Endothelial cell (in vitro differentiated cells): Measurements from ENCODE around the gene DGCR8. TPM values are rescaled to one million over a fixed set of nuclear protein-coding genes. Genes with fewer than 3 reads are reported as not detected.

Experiments
- DNase-seq: peaks from one replicate; pipeline ENCODE4 v3.0.0; 2021; ENCODE audit warnings: low spot score
- H3K27ac Mint-ChIP-seq: one replicate; pipeline ENCODE4 v1.8.0; 2021; ENCODE audit warnings: mixed read lengths, inconsistent platforms; ENCODE audit not compliant: unreplicated experiment
- H3K27me3 Mint-ChIP-seq: one replicate; pipeline ENCODE4 v1.8.0; 2021; ENCODE audit warnings: mild to moderate bottlenecking, moderate library complexity, mixed read lengths, inconsistent platforms; ENCODE audit not compliant: unreplicated experiment
- H3K36me3 Mint-ChIP-seq: one replicate; pipeline ENCODE4 v1.8.0; 2021; ENCODE audit warnings: mild to moderate bottlenecking, low read depth, mixed read lengths, inconsistent platforms; ENCODE audit not compliant: unreplicated experiment
- H3K4me1 Mint-ChIP-seq: one replicate; pipeline ENCODE4 v1.8.0; 2021; ENCODE audit warnings: mild to moderate bottlenecking, mixed read lengths, inconsistent platforms; ENCODE audit not compliant: unreplicated experiment
- H3K4me3 Mint-ChIP-seq: one replicate; pipeline ENCODE4 v1.8.0; 2021; ENCODE audit warnings: mild to moderate bottlenecking, mixed read lengths, inconsistent platforms; ENCODE audit not compliant: unreplicated experiment
- H3K9me3 Mint-ChIP-seq: one replicate; pipeline ENCODE4 v1.8.0; 2021; ENCODE audit warnings: mixed read lengths, inconsistent platforms; ENCODE audit not compliant: unreplicated experiment
- CTCF ChIP-seq: fragments of 200-600 bp; sonication (generic); IDR thresholded peaks from one replicate; pipeline ENCODE4 v1.5.0; 2021; ENCODE audit warnings: antibody characterized with exemption; ENCODE audit not compliant: unreplicated experiment
- total RNA-seq: library from RNA; stranded (reverse); fragmentation: NEBNext Ultra II Directional; extraction: Animal tissue kit (Norgen Biotek cat#: 25700); gene quantifications from one replicate; pipeline ENCODE4 v1.2.1, GENCODE V29; 2021; ENCODE audit not compliant: unreplicated experiment

Gene DGCR8
- total RNA-seq, 1 donor from 2014 or later = 46.6 TPM

DNA sequence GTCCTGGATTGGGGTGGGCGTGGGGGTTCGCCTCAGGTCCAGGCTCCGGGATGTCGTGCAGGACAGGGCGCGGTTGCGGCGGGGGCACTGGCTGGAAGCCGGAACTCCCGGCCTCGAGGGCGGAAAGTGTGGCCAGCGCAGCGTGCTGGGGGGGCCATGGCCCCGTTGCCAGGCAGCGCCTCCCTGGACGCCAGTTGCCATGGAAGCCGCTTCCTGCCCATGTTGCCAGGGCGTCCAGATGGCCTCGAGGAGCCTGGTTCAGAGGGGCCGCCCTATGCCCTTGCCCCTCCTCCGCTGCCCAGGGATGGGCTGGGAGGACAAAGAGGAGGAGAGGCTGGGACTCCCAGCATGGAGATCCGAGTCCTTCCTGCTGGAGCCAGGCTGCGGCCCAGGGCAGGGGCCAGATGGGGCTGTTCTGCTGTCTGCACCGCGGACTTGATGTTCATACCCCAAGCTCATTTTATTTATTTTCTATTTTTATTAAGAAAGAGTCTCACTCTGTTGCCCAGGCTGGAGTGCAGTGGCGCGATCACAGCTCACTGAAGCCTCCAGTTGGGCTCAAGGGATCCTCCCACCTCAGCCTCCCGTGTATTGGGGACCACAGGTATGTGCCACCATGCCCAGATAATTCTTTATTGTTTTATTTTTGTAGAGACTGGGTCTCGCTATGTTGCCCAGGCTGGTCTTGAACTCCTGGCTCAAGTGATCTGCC is 75.4 kb downstream of the DGCR8 start:
- TF ChIP-seq CTCF = no peak
- Mint-ChIP-seq H3K27me3 (peaks cover 8% of the 10 kb centered on the region), H3K9me3 (no peaks in the 10 kb centered on the region), H3K4me3 (no peak overlapping the region), H3K27ac (no peak overlapping the region), H3K36me3 (no peaks in the 10 kb centered on the region), H3K4me1 (no peaks in the 10 kb centered on the region)
- no peak for DNase-seq

GRCh38 chr22:20156042-20156389 is 76.0 kb downstream of the DGCR8 start:
- Mint-ChIP-seq H3K36me3 (no peaks in the 10 kb centered on the region), H3K27ac (no peak overlapping the region), H3K27me3 (peaks cover 8% of the 10 kb centered on the region), H3K9me3 (no peaks in the 10 kb centered on the region), H3K4me3 (no peak overlapping the region), H3K4me1 (no peaks in the 10 kb centered on the region)
- no peak for DNase-seq
- TF ChIP-seq CTCF = no peak

DNA sequence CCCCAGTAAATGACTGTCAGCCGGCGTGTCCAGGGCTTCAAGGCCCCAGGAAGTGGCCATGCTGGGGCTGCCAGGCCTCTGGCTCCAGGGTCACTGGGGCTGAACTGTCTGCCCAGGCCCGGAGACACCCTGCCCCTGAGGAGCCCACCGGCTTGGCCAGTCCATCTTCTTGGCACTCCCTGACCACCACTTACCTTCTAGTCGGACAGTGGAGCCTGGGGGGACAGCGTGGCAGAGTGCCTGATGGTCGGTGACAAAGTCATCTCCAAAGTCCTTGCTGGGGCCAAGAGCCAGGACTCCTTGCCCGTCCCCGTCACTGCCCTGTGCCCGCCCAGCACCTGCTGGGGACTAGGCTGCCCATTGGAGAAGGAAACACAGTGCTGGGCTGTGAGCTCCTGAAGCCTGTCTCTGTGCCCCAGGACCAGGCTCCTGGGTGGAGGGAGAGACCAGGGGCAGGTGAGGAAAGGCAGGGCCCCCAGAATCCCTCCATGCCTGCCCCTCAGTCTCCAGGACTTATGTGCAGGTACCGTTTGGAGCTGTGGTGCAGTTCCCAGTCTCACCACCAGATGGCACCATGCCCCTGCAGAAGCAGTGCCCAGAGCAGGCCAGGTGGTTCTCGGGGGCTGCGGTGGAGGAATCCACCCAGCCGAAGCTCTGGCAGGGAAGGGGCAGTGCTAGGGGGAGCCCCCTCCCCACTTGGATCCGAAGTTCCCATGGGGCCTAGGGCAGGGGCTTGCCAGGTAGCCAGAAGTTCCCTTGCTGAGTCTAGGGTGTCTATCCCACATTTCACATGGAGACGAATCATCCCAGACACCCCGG is 76.8 kb downstream of the DGCR8 start:
- TF ChIP-seq CTCF = peak; percentile 99
- peak; percentile 93 for DNase-seq
- Mint-ChIP-seq H3K4me3 (no peak overlapping the region), H3K36me3 (no peaks in the 10 kb centered on the region), H3K27ac (no peak overlapping the region), H3K4me1 (no peaks in the 10 kb centered on the region), H3K27me3 (peaks cover 7% of the 10 kb centered on the region), H3K9me3 (no peaks in the 10 kb centered on the region)

DNA sequence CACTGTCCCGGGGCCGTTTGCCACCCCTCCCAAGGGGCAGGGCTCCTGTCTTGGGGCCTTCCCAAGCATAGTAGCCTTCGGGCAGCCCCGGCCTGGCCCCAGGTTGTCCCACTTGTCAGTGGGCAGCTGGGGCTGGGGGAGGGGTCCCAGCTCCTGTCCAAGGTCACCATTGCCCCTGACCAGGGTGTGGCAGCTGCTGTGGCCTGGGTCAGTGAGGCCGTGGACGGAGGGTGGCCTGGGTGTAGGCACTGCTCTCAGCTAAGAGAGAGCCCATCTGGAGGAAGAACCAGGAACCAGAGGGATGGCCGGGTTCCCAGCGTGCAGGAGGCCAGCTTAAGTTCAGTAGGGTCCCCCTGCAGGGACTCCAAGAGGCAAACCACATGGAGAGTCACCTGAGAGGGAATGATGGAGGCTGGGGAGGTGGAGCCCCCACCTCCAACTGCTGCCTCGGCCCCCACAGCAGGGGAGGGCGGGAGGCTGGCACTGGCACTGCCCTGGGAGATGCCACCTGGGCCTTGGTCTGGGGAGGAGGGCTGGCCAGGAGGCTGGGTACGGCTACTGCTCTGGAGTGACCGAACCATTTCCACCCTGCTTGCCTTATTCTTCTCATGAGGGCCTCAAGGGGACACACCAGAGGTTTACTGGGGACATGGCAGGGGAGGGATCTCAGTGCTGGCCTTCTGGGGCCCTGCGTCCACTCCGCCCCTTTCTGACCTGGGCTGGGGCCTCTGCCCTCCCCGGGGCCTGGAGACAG is 77.6 kb downstream of the DGCR8 start:
- no peak for TF ChIP-seq CTCF
- Mint-ChIP-seq H3K27me3 (peaks cover 4% of the 10 kb centered on the region), H3K9me3 (no peaks in the 10 kb centered on the region), H3K36me3 (no peaks in the 10 kb centered on the region), H3K27ac (no peak overlapping the region), H3K4me1 (no peaks in the 10 kb centered on the region), H3K4me3 (no peak overlapping the region)
- no peak for DNase-seq
